Measurements from ENCODE around the gene RUNX2.

- TF ChIP-seq CTCF (IDR thresholded peaks at IDR 0.05; ENCODE audit: control extremely low read depth in 1 of 3, insufficient read depth in 1 of 3, low read depth in 1 of 3, low read length in 3 of 3) = no peak
- no peak for TF ChIP-seq CBX8 (IDR thresholded peaks at IDR 0.05; ENCODE audit: borderline replicate concordance, low read depth, low read length)
- no peak for TF ChIP-seq EP300 (IDR thresholded peaks at IDR 0.05; ENCODE audit: borderline replicate concordance in 1 of 2, low read depth in 2 of 2, low read length in 2 of 2)
- TF ChIP-seq RBBP5 (IDR thresholded peaks at IDR 0.05; ENCODE audit: borderline replicate concordance, low read depth, low read length) = no peak
- no peak for TF ChIP-seq MAX (IDR thresholded peaks at IDR 0.05)
- no peak for TF ChIP-seq RAD21 (IDR thresholded peaks at IDR 0.05 in 1 of 2, conservative IDR thresholded peaks at IDR 0.05 in 1 of 2; ENCODE audit: low read depth in 2 of 2, low read length in 2 of 2)
- no peak for TF ChIP-seq POLR2A (IDR thresholded peaks at IDR 0.05; ENCODE audit: control extremely low read depth in 1 of 2, low read depth in 2 of 2, low read length in 2 of 2)
- TF ChIP-seq ATF2 (IDR thresholded peaks at IDR 0.05; ENCODE audit: low read length) = no peak
- TF ChIP-seq TAF1 (IDR thresholded peaks at IDR 0.05; ENCODE audit: low read depth, low read length) = no peak
- no peak for TF ChIP-seq EZH2 (IDR thresholded peaks at IDR 0.05; ENCODE audit: low read depth, low read length, severe bottlenecking)
- no peak for TF ChIP-seq RFX5 (IDR thresholded peaks at IDR 0.05; ENCODE audit: borderline replicate concordance, low read depth, low read length)
- TF ChIP-seq ZNF274 (IDR thresholded peaks at IDR 0.05; ENCODE audit: borderline replicate concordance, extremely low read depth, low read length) = no peak
- no peak for TF ChIP-seq SIN3A (conservative IDR thresholded peaks at IDR 0.05 in 1 of 2, IDR thresholded peaks at IDR 0.05 in 1 of 2; ENCODE audit: low read depth in 1 of 2, low read length in 2 of 2)
Measured at GRCh38 chr6:45297320-45297719, 30.8 kb upstream of the RUNX2 start.

Measured in H1 (cell line).